GM23338 (cell line): ENCODE data around the gene SRI.

Experiments used
- CREB1 ChIP-seq: fragments of 250-450 bp; sonication (Bioruptor Pico); IDR thresholded peaks from 2 replicates; pipeline ENCODE4 v1.5.0; 2020; ENCODE audit warnings: low read depth, mild to moderate bottlenecking, moderate library complexity
- EZH2 ChIP-seq: fragments of 200-600 bp; sonication (generic); IDR thresholded peaks from one replicate; pipeline ENCODE4 v1.8.0; 2017; ENCODE audit warnings: antibody characterized with exemption, mild to moderate bottlenecking, low read depth; ENCODE audit not compliant: unreplicated experiment
- EZH2phosphoT487 ChIP-seq: fragments of 200-600 bp; sonication (generic); IDR thresholded peaks from one replicate; pipeline ENCODE4 v1.8.1; 2018; ENCODE audit warnings: antibody characterized with exemption; ENCODE audit not compliant: unreplicated experiment
- NANOG ChIP-seq: IDR thresholded peaks from 2 replicates; pipeline ENCODE4 v1.6.1; 2016; ENCODE audit warnings: antibody characterized with exemption, borderline replicate concordance
- POLR2AphosphoS5 ChIP-seq: IDR thresholded peaks from 2 replicates; pipeline ENCODE4 v1.6.1; 2016; ENCODE audit warnings: antibody characterized with exemption, low read depth
- TF ChIP-seq, protein P1 (sequence below), 2 experiments: fragments of 200-600 bp in 1 of 2; sonication (generic) in 1 of 2; conservative IDR thresholded peaks; 2 replicates each; pipeline versions ENCODE4 v1.5.1 to v1.6.1; 2016 to 2017; ENCODE audit warnings: antibody characterized with exemption in 2 of 2, low read depth in 2 of 2, mild to moderate bottlenecking in 2 of 2, moderate library complexity in 1 of 2
- TF ChIP-seq, protein P2 (sequence below): IDR thresholded peaks from one replicate; pipeline ENCODE4 v1.6.1; 2018; ENCODE audit warnings: antibody characterized with exemption; ENCODE audit not compliant: unreplicated experiment

DNA sequence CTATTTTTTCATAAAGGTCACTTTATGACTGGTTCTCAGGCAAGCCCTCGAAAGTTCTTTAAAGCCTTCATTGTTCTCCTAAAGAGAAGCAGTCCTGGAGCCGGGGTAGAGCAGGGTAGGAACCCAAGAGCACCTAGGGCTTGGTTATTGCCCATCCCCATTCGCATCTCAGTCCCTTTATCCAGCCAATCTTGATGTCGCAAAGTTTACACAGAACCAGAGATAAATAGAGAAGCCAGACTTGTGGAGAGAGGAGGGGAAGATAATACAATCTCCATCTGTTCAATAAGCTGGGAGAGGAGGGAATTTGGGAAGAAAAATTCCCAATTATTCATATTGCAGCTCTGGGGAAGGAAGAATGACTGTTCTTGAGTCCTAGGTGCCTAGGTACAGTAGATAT is 6.4 kb upstream of the SRI start:
- TF ChIP-seq POLR2AphosphoS5, result no peak
- no peak for TF ChIP-seq EZH2
- TF ChIP-seq, protein P1, sequence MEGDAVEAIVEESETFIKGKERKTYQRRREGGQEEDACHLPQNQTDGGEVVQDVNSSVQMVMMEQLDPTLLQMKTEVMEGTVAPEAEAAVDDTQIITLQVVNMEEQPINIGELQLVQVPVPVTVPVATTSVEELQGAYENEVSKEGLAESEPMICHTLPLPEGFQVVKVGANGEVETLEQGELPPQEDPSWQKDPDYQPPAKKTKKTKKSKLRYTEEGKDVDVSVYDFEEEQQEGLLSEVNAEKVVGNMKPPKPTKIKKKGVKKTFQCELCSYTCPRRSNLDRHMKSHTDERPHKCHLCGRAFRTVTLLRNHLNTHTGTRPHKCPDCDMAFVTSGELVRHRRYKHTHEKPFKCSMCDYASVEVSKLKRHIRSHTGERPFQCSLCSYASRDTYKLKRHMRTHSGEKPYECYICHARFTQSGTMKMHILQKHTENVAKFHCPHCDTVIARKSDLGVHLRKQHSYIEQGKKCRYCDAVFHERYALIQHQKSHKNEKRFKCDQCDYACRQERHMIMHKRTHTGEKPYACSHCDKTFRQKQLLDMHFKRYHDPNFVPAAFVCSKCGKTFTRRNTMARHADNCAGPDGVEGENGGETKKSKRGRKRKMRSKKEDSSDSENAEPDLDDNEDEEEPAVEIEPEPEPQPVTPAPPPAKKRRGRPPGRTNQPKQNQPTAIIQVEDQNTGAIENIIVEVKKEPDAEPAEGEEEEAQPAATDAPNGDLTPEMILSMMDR (conservative IDR thresholded peaks at IDR 0.05; ENCODE audit: low read depth in 2 of 2), result no peak
- no peak for TF ChIP-seq NANOG
- TF ChIP-seq, protein P2, sequence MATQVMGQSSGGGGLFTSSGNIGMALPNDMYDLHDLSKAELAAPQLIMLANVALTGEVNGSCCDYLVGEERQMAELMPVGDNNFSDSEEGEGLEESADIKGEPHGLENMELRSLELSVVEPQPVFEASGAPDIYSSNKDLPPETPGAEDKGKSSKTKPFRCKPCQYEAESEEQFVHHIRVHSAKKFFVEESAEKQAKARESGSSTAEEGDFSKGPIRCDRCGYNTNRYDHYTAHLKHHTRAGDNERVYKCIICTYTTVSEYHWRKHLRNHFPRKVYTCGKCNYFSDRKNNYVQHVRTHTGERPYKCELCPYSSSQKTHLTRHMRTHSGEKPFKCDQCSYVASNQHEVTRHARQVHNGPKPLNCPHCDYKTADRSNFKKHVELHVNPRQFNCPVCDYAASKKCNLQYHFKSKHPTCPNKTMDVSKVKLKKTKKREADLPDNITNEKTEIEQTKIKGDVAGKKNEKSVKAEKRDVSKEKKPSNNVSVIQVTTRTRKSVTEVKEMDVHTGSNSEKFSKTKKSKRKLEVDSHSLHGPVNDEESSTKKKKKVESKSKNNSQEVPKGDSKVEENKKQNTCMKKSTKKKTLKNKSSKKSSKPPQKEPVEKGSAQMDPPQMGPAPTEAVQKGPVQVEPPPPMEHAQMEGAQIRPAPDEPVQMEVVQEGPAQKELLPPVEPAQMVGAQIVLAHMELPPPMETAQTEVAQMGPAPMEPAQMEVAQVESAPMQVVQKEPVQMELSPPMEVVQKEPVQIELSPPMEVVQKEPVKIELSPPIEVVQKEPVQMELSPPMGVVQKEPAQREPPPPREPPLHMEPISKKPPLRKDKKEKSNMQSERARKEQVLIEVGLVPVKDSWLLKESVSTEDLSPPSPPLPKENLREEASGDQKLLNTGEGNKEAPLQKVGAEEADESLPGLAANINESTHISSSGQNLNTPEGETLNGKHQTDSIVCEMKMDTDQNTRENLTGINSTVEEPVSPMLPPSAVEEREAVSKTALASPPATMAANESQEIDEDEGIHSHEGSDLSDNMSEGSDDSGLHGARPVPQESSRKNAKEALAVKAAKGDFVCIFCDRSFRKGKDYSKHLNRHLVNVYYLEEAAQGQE, result no peak
- TF ChIP-seq EZH2phosphoT487, result no peak
- no peak for TF ChIP-seq CREB1 (CRISPR knock-in tag)
